Hepatocyte (in vitro differentiated cells): Measurements from ENCODE around the gene PGAP2.

Experiments used
- EZH2 ChIP-seq: fragments of 200-600 bp; sonication (generic); IDR thresholded peaks from 2 replicates; pipeline ENCODE4 v1.6.1; 2016; ENCODE audit warnings: antibody characterized with exemption, mild to moderate bottlenecking, borderline replicate concordance
- EZH2phosphoT487 ChIP-seq: fragments of 200-600 bp; sonication (generic); IDR thresholded peaks from one replicate; pipeline ENCODE4 v1.6.1; 2018; ENCODE audit warnings: antibody characterized with exemption, mild to moderate bottlenecking, low read depth, moderate library complexity; ENCODE audit not compliant: unreplicated experiment, severe bottlenecking
- TF ChIP-seq, protein P1 (sequence below): fragments of 200-600 bp; sonication (generic); IDR thresholded peaks from 2 replicates; pipeline ENCODE4 v1.5.1; 2016; ENCODE audit warnings: antibody characterized with exemption, mild to moderate bottlenecking; ENCODE audit not compliant: poor library complexity

DNA sequence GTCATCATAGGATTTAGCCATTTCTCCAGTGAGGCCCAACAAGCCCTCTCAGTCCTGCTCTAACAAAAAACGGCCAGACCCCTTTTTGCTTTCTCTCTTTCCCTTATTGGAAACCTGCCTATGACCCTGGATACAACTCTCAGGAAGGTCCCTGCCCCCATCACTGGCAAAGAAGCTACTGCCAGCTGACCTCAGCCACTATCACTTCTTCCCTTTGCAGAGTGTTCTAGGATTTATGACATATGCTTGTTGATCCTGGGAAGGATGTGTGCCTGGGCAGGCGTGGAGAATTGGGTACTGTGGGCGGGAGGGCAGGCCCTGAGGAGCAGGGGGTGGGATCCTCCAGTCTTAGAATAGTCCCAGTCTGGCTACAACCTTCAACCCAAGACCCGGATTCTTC lies 7.5 kb downstream of the PGAP2 start:
- TF ChIP-seq, protein P1, sequence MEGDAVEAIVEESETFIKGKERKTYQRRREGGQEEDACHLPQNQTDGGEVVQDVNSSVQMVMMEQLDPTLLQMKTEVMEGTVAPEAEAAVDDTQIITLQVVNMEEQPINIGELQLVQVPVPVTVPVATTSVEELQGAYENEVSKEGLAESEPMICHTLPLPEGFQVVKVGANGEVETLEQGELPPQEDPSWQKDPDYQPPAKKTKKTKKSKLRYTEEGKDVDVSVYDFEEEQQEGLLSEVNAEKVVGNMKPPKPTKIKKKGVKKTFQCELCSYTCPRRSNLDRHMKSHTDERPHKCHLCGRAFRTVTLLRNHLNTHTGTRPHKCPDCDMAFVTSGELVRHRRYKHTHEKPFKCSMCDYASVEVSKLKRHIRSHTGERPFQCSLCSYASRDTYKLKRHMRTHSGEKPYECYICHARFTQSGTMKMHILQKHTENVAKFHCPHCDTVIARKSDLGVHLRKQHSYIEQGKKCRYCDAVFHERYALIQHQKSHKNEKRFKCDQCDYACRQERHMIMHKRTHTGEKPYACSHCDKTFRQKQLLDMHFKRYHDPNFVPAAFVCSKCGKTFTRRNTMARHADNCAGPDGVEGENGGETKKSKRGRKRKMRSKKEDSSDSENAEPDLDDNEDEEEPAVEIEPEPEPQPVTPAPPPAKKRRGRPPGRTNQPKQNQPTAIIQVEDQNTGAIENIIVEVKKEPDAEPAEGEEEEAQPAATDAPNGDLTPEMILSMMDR, result no peak
- TF ChIP-seq EZH2 (no peak), EZH2phosphoT487 (no peak)
